GM12878 (cell line): ENCODE results near the gene PCSK2. TPM values are rescaled to one million over a fixed set of nuclear protein-coding genes. Genes with fewer than 3 reads are reported as not detected.

Source experiments
- ATAC-seq: fragments of 200-7000 bp; cut with Tn5 transposase; 3 replicates; pipeline ENCODE4 v1.9.1; 2020; ENCODE audit warnings: mild to moderate bottlenecking, moderate library complexity
- BruUV-seq: library from RNA; stranded (reverse); fragments of 400-500 nt; replicated peaks from 2 replicates; lab custom pipeline; 2021; lab: Mats Ljungman, UMichigan
- CTCF ChIA-PET: fragments of 300-600 bp; sonication (Branson Sonifier 250); formaldehyde crosslinking; extraction: SDS; loops from one replicate; lab custom pipeline; 2021; ENCODE audit warnings: inconsistent platforms; lab: Yijun Ruan, JAX
- POLR2A ChIA-PET: fragments of 350-600 bp; formaldehyde crosslinking; extraction: SDS; loops from one replicate; lab custom pipeline; 2021; ENCODE audit warnings: inconsistent platforms; lab: Charles Lee
- RAD21 ChIA-PET: fragments of 300-600 bp; sonication (Branson Sonifier 250); formaldehyde crosslinking; loops from one replicate; lab custom pipeline; 2023; ENCODE audit warnings: antibody characterized with exemption; ENCODE audit not compliant: unreplicated experiment; lab: Charles Lee
- SMC1A ChIA-PET: fragments of 300-600 bp; sonication (Branson Sonifier 250); formaldehyde crosslinking; loops from one replicate; lab custom pipeline; 2023; ENCODE audit not compliant: unreplicated experiment, uncharacterized antibody; lab: Charles Lee
- DNase-seq: peaks from one replicate; pipeline ENCODE4 v3.0.0-alpha.2; 2011; ENCODE audit warnings: low read depth, low spot score
- FAIRE-seq: peaks from 3 replicates; lab custom pipeline; 2011; peaks lifted over from hg19 to GRCh38; lab: Jason Lieb, UNC
- H2AFZ ChIP-seq: 2 replicates; pipeline ENCODE4 v1.6.0; 2011; ENCODE audit warnings: low read depth, low read length, control low read depth; ENCODE audit not compliant: control insufficient read depth
- H3K27ac ChIP-seq: 2 replicates; pipeline ENCODE4 v1.5.1; 2011; ENCODE audit warnings: control low read depth; ENCODE audit not compliant: control insufficient read depth, insufficient read depth
- H3K27me3 ChIP-seq, 2 experiments: replicated peaks in 1 of 2; 2 replicates each; pipeline versions ENCODE4 v1.6.0 to v1.6.1; 2011; ENCODE audit warnings: low read length in 1 of 2; ENCODE audit not compliant: control insufficient read depth in 2 of 2, insufficient read depth in 2 of 2
- H3K36me3 ChIP-seq, 2 experiments: 2 replicates each; pipeline ENCODE4 v1.5.1; 2011; ENCODE audit warnings: low read length in 1 of 2; ENCODE audit not compliant: control insufficient read depth in 2 of 2, insufficient read depth in 2 of 2
- H3K4me1 ChIP-seq: 2 replicates; pipeline ENCODE4 v1.6.1; 2011; ENCODE audit warnings: mild to moderate bottlenecking, low read length, moderate library complexity, mixed read lengths; ENCODE audit not compliant: control insufficient read depth, insufficient read depth
- H3K4me2 ChIP-seq: 2 replicates; pipeline ENCODE4 v1.6.0; 2011; ENCODE audit warnings: control low read depth; ENCODE audit not compliant: control insufficient read depth, insufficient read depth
- H3K4me3 ChIP-seq: fragments of 200-600 bp; sonication (generic); 2 replicates; pipeline ENCODE4 v1.5.1; 2016
- H3K79me2 ChIP-seq: 2 replicates; pipeline ENCODE4 v1.6.0; 2011; ENCODE audit warnings: low read length; ENCODE audit not compliant: control insufficient read depth, insufficient read depth
- H3K9ac ChIP-seq: 2 replicates; pipeline ENCODE4 v1.8.0; 2011; ENCODE audit warnings: low read length, control low read depth, mixed read lengths; ENCODE audit not compliant: control insufficient read depth, insufficient read depth
- H3K9me3 ChIP-seq: replicated peaks from 3 replicates; pipeline ENCODE4 v1.5.1; 2011; ENCODE audit warnings: mild to moderate bottlenecking, low read length; ENCODE audit not compliant: control insufficient read depth, insufficient read depth
- H4K20me1 ChIP-seq: 2 replicates; pipeline ENCODE4 v1.6.0; 2011; ENCODE audit not compliant: control insufficient read depth, insufficient read depth
- CBX5 ChIP-seq: sonication (generic); IDR thresholded peaks from 2 replicates; pipeline ENCODE4 v1.6.1; 2016; ENCODE audit warnings: low read depth, moderate library complexity, mild to moderate bottlenecking, inconsistent platforms
- FOXM1 ChIP-seq: IDR thresholded peaks from 2 replicates; pipeline ENCODE4 v1.6.1; 2012; ENCODE audit warnings: low read depth, mild to moderate bottlenecking, inconsistent platforms, low read length, moderate library complexity
- MEF2B ChIP-seq: fragments of 450-650 bp; IDR thresholded peaks from 2 replicates; pipeline ENCODE4 v1.6.1; 2018; ENCODE audit warnings: mild to moderate bottlenecking, moderate library complexity; ENCODE audit not compliant: partially characterized antibody, poor library complexity, severe bottlenecking
- MXI1 ChIP-seq: fragments of 150-350 bp; IDR thresholded peaks from 2 replicates; pipeline ENCODE4 v1.6.1; 2011; ENCODE audit warnings: low read depth, mild to moderate bottlenecking, inconsistent platforms, low read length, improper control_type of control experiment
- POLR2AphosphoS5 ChIP-seq: IDR thresholded peaks from 2 replicates; pipeline ENCODE4 v1.6.1; 2011; ENCODE audit warnings: mild to moderate bottlenecking, low read length, inconsistent platforms
- ZZZ3 ChIP-seq: IDR thresholded peaks from 2 replicates; pipeline ENCODE4 v1.6.1; 2011; ENCODE audit warnings: low read depth; ENCODE audit not compliant: control insufficient read depth, insufficient read length
- WGBS: methylation state at CpG from one replicate; pipeline ENCODE4 v1.1.6; 2016; ENCODE audit warnings: low lambda C conversion rate; ENCODE audit not compliant: insufficient replicate concordance, insufficient coverage; ENCODE audit errors: missing lambda C conversion rate; 5-methylcytosine and 5-hydroxymethylcytosine counted together
- in situ Hi-C: fragments of 300-500 bp; cut with MboI; formaldehyde crosslinking; loops from 9 replicates; pipeline ENCODE4 v1.14.3; 2018; ENCODE audit warnings: mixed read lengths
- intact Hi-C: fragments of 100-400 bp; cut with micrococcal nuclease; formaldehyde crosslinking; loops from one replicate; pipeline ENCODE4 v1.14.2; 2022; ENCODE audit not compliant: unreplicated experiment
- polyA plus RNA-seq, 11 experiments: library from polyadenylated mRNA; depleted of rRNA in 4 of 11; unstranded in 6 of 11; stranded (reverse) in 5 of 11; fragments of >200 nt; fragmentation: Nextera tagmentation in 4 of 11; fragmentation: Illumina TruSeq in 1 of 11; extraction: Ambion mirVana in 4 of 11; extraction: Trizol in 1 of 11; gene quantifications; 1 replicate in 1 of 11; 2 replicates in 10 of 11; pipeline versions ENCODE4 v1.2.1 to v1.2.3, GENCODE V29; 2011 to 2016; ENCODE audit warnings: inconsistent platforms in 2 of 11, missing spikeins in 2 of 11, low read depth in 1 of 11
- total RNA-seq, 4 experiments: library from RNA; depleted of rRNA in 3 of 4; stranded (reverse); fragments of >200 nt in 3 of 4; fragmentation: Illumina TruSeq in 1 of 4; extraction: Trizol in 1 of 4; gene quantifications; 2 replicates each; pipeline versions ENCODE4 v1.2.1 to v1.2.3, GENCODE V29; 2013 to 2021
- TF ChIP-seq, protein P1 (sequence below): fragments of 450-650 bp; IDR thresholded peaks from 2 replicates; pipeline ENCODE4 v1.6.1; 2017; ENCODE audit warnings: mild to moderate bottlenecking, low read depth, inconsistent platforms; ENCODE audit not compliant: poor library complexity, severe bottlenecking

Gene PCSK2
- total and polyA plus RNA-seq, 10 of the 15 experiments (the other 5 are each of a cell fraction or from before 2014, with no cell fraction given), result not detected

DNA sequence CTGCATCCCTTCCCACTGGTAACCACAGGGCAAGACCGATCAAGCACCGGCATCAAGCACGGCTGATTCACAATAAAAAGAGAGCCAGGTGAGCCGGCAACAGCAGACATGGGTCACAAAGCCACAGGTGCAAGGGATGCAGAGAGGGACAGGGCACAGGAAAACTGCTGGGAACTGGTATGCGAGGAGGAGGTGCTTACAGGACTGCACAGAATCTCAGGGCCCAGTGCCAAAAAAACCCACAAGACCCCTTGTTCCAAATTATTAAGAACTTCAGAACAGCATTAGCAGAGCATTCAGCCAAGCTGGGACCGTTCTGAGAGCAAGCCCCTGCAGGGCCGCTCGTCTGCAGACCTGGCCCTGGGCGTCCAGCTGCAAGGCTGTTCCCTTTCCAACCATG, 269.0 kb downstream of the PCSK2 start:
- Histone ChIP-seq H4K20me1 (no peaks in the 10 kb centered on the region), H3K4me2 (no peak overlapping the region), H3K9ac (no peak overlapping the region), H3K27me3 (peaks cover 0 to 1% of the 10 kb centered on the region in 2 experiments; a peak in 2 of 4 replicates), H3K4me3 (no peak overlapping the region), H3K27ac (no peak overlapping the region), H3K4me1 (no peaks in the 10 kb centered on the region), H2AFZ (no peak overlapping the region), H3K36me3 (no peaks in the 10 kb centered on the region), H3K9me3 (no peaks in the 10 kb centered on the region), H3K79me2 (no peaks in the 10 kb centered on the region)
- intact Hi-C loops (no loop called here), in situ Hi-C loops (no loop called here)
- ChIA-PET CTCF (interaction anchor here (2.7 kb wide), 1 partner anchor 9 kb away, joined by 11 read pairs; no protein-coding TSS in a partner anchor), POLR2A (no interaction called here), RAD21 (no interaction called here), SMC1A (no interaction called here)
- DNase-seq (no peak), FAIRE-seq (no peak), ATAC-seq (no peak)
- no TSS peak for BruUV-seq
- WGBS, result 23% methylated on average over 9 of the region's 9 CpGs
- TF ChIP-seq, protein P1, sequence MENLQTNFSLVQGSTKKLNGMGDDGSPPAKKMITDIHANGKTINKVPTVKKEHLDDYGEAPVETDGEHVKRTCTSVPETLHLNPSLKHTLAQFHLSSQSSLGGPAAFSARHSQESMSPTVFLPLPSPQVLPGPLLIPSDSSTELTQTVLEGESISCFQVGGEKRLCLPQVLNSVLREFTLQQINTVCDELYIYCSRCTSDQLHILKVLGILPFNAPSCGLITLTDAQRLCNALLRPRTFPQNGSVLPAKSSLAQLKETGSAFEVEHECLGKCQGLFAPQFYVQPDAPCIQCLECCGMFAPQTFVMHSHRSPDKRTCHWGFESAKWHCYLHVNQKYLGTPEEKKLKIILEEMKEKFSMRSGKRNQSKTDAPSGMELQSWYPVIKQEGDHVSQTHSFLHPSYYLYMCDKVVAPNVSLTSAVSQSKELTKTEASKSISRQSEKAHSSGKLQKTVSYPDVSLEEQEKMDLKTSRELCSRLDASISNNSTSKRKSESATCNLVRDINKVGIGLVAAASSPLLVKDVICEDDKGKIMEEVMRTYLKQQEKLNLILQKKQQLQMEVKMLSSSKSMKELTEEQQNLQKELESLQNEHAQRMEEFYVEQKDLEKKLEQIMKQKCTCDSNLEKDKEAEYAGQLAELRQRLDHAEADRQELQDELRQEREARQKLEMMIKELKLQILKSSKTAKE, result no peak
- no peak for TF ChIP-seq CBX5
- TF ChIP-seq MXI1, result no peak
- TF ChIP-seq POLR2AphosphoS5, result no peak
- no peak for TF ChIP-seq MEF2B
- TF ChIP-seq FOXM1, result no peak
- no peak for TF ChIP-seq ZZZ3
